NAMALWA (cell line): ENCODE measurements around the gene STARD4.

Source experiments
- DNase-seq: peaks from one replicate; pipeline ENCODE4 v3.0.0-alpha.2; 2015; ENCODE audit warnings: low spot score

The STARD4 gene

DNA sequence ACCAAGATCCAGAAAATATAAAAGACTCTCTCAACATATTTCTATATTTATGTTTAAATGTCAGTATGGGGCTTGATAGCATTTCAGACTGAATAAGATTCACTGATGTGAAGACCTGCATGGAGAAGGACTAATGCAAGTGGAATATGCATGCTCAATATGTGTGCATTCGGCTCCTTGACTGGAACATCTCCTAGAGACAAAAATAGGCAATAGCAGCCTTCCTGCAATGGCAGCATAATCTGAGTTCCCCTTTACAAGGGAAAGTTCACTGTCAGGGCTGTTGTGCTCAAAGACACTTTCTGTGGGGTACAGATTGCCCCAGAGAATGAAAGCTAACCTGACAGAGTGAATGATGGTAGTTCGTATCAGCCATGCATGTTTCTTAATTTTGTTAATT, 42.4 kb downstream of the STARD4 start:
- no peak for DNase-seq

DNA sequence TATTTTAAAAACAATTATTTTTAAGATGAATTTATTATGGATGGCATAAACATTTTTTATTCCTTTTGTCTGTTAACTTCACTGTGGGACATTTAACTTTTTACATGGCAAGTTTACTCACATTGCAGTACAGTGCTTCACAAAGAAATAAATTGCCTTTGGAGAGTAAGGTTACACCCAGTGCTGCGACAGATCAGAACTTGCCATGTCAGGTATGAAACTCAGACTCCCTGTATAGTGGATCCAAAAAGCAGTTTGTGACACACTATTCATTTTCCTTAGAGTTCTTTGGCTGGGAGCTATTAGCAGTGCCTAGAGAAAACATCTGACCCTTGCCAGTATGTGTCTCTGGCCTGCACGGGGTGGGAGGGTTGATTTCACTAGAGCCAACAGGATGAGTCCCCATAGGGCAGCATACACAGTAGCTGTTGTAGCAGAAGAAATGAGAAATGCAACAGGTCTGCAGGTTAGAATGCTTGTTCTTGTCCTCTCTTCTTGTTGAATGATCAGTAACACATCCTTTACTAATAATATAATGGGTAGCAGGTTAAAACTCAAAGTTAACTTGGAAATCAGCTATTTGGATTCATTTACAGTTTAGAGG, 42.9 kb downstream of the STARD4 start:
- no peak for DNase-seq

- no peak for DNase-seq
Observed at GRCh38 chr5:111463311-111463710, 49.0 kb downstream of the STARD4 start.

DNA sequence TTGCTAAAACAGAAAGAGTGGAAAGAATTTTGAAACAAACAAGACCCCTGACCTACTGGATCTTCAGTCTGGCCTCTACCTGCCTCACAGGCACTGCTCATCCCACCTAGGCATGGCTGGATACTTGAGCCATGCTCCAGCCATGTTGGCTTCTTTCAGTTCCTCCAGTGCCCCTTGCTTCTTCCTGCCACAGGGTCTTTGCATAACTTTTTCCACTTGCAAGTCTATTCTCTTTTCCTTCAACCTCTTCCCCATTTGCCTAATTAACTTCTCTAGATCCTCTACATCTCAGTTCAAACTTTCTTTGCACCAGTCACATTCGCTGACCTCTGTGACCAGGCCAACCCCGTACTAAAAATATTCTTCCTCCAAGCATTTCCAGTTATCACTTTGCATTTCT, 50.4 kb downstream of the STARD4 start:
- DNase-seq: no peak

DNA sequence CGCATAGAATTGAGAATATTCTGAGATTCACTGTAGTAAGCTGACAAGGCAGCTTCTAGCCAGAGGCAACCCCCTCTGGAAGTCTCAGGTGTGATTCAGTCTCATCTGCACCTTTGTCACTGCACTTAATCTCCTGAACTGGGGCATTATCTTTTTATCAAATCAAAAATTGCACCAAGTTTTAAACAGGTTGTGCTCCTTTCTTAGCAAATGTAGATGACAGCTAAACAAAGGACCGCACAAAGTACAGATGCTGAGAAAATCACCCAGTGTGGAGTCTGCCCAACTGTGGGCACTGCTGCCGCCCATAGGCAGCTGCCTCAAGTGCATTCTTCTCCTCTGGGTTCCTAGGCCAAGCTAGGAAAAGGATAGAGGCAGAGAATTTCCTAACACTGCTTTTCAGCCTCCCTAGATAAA, 51.1 kb downstream of the STARD4 start:
- DNase-seq: peak; percentile 55

DNA sequence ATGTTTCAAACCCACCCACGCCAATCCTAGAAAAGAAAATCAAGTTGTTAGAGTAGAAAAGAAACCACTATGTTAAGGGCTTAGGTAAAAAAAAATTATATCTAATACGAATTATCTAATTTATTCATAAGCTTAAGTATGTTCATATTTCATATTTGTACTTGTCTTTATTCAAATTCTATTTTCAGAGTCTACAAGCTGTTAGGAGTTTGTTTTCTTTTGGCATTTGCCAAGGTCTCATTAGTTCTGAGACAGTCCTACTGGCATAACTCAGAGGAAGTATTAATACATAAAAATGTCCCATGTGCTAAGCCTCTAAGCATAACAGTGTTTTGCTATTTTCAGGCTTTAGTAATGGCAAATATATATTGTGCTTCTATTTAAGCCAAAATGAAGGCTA, 57.6 kb downstream of the STARD4 start:
- no peak for DNase-seq

DNA sequence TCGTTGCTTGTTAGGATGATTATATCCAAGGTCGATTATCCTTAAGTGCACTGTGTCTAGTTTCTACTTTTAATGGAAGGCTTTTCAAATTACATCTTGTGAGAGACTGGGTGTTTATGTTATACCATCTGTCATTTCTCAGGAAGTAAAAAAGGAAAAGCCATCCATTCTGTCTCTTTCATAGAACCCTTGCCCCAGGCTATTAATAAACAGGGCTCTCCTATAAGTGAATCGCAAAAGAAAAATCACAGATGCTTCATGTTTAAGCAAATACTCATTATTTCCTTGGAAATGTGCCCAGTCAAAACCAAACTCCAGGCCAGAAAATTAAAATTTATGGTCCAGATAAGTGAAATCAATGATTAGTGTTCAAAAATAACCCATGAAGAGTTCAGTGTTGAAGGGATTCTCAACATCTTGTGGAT, 58.1 kb downstream of the STARD4 start:
- no peak for DNase-seq

GRCh38 chr5:111453747-111454146, 58.6 kb downstream of the STARD4 start:
- no peak for DNase-seq

GRCh38 chr5:111453295-111453694, 59.0 kb downstream of the STARD4 start:
- DNase-seq: no peak

- no peak for DNase-seq
Observed at GRCh38 chr5:111447822-111448221, 64.5 kb downstream of the STARD4 start.

DNA sequence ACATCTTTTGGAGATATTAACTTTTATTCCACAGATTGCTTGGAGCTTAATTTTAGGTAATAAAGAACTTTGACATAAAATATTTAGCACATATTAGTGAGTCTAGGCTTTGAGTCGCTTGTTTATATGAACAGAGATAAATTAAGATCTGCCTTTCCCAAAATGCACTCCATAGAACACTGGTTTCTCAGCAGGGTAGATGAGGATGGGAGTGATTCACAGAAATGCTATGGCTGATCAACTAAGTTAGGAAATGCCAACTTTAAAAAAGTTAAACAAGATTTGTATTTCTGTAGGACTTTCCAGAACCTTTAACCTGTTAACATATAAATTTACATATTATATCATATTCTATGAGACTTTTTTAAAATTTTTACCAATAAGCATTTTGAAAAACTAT, 65.2 kb downstream of the STARD4 start:
- DNase-seq: no peak
